Endothelial cell (in vitro differentiated cells): Measurements from ENCODE around the gene KCNK5. TPM values are rescaled to one million over a fixed set of nuclear protein-coding genes. Genes with fewer than 3 reads are reported as not detected.

Source experiments
- DNase-seq: peaks from one replicate; pipeline ENCODE4 v3.0.0; 2021; ENCODE audit warnings: low spot score
- H3K27ac Mint-ChIP-seq: one replicate; pipeline ENCODE4 v1.8.0; 2021; ENCODE audit warnings: mixed read lengths, inconsistent platforms; ENCODE audit not compliant: unreplicated experiment
- H3K27me3 Mint-ChIP-seq: one replicate; pipeline ENCODE4 v1.8.0; 2021; ENCODE audit warnings: mild to moderate bottlenecking, moderate library complexity, mixed read lengths, inconsistent platforms; ENCODE audit not compliant: unreplicated experiment
- H3K36me3 Mint-ChIP-seq: one replicate; pipeline ENCODE4 v1.8.0; 2021; ENCODE audit warnings: mild to moderate bottlenecking, low read depth, mixed read lengths, inconsistent platforms; ENCODE audit not compliant: unreplicated experiment
- H3K4me1 Mint-ChIP-seq: one replicate; pipeline ENCODE4 v1.8.0; 2021; ENCODE audit warnings: mild to moderate bottlenecking, mixed read lengths, inconsistent platforms; ENCODE audit not compliant: unreplicated experiment
- H3K4me3 Mint-ChIP-seq: one replicate; pipeline ENCODE4 v1.8.0; 2021; ENCODE audit warnings: mild to moderate bottlenecking, mixed read lengths, inconsistent platforms; ENCODE audit not compliant: unreplicated experiment
- H3K9me3 Mint-ChIP-seq: one replicate; pipeline ENCODE4 v1.8.0; 2021; ENCODE audit warnings: mixed read lengths, inconsistent platforms; ENCODE audit not compliant: unreplicated experiment
- total RNA-seq: library from RNA; stranded (reverse); fragmentation: NEBNext Ultra II Directional; extraction: Animal tissue kit (Norgen Biotek cat#: 25700); gene quantifications from one replicate; pipeline ENCODE4 v1.2.1, GENCODE V29; 2021; ENCODE audit not compliant: unreplicated experiment
- TF ChIP-seq, protein P1 (sequence below): fragments of 200-600 bp; sonication (generic); IDR thresholded peaks from one replicate; pipeline ENCODE4 v1.5.0; 2021; ENCODE audit warnings: antibody characterized with exemption; ENCODE audit not compliant: unreplicated experiment

The KCNK5 gene
- total RNA-seq, 1 donor from 2014 or later, result 9.8 TPM

DNA sequence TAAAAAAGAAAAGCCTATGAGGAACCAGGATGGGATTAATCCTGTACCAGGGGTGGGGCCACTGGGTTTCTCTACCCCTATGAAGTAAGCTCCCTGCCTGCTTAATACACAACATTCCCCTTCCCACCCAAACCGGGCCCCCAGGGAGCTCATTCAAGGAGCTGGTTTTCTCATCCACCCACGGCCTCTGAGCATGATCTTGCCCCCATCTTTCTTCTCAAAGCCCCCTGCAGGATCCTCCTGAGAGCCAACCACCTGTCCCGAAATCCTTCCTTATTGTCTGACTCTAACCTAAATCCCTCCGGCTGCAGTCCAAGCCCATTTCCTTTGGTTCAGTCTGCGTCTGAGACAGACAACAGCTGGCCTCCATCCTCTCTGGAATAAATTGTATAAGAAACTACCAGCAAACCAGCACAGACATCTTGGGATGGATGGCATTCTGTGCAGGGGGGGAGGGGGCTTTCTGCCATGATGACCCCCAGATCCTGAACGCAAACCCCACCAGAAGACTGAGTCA, 21.0 kb downstream of the KCNK5 start:
- Mint-ChIP-seq H3K36me3 (no peaks in the 10 kb centered on the region), H3K4me3 (no peak overlapping the region), H3K9me3 (no peaks in the 10 kb centered on the region), H3K27ac (peak overlapping the region; percentile 2), H3K27me3 (peaks cover 11% of the 10 kb centered on the region), H3K4me1 (peaks cover 45% of the 10 kb centered on the region)
- TF ChIP-seq, protein P1, sequence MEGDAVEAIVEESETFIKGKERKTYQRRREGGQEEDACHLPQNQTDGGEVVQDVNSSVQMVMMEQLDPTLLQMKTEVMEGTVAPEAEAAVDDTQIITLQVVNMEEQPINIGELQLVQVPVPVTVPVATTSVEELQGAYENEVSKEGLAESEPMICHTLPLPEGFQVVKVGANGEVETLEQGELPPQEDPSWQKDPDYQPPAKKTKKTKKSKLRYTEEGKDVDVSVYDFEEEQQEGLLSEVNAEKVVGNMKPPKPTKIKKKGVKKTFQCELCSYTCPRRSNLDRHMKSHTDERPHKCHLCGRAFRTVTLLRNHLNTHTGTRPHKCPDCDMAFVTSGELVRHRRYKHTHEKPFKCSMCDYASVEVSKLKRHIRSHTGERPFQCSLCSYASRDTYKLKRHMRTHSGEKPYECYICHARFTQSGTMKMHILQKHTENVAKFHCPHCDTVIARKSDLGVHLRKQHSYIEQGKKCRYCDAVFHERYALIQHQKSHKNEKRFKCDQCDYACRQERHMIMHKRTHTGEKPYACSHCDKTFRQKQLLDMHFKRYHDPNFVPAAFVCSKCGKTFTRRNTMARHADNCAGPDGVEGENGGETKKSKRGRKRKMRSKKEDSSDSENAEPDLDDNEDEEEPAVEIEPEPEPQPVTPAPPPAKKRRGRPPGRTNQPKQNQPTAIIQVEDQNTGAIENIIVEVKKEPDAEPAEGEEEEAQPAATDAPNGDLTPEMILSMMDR, result no peak
- DNase-seq, result no peak

DNA sequence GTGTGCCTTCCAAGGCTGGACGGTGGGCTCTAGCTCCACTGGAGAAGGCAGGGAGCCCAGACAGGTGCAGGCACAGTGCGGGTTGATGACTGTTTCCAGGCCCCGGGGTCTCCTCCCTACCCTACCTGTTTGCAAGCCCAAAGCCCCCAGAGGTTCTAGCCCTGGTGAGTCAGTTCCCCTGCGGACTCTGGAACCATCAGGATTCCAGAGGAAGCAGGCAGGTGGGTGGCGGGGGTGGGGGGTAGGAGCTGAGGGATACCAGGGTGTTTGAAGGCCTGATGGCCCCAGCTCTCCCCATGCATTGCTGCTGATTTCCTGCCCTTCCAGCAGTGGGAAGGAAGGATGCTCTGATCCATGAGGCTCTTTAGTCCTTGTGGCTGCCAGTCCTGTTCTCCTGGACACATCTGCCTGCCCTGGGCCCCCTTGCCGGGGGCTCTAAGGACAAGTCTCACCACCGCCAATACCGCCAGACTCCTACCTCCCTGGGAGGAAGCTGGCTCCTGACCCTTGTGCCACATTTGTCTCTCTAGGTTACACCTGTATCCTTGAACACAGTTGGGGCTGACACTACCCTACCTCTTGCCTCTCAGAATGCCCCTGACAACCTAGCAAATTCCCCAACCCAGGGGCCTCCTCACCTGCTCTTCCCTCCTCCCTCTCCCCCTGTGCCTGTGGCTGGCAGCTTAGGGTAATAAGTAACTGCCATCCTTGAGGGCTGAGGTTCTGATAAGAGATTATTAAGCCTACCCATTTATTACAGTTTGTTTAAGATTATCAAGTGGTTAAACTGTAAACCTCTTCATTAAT, 21.7 kb downstream of the KCNK5 start:
- TF ChIP-seq, protein P1, result no peak
- peaks cover 11% of the 10 kb centered on the region for H3K27me3 Mint-ChIP-seq
- H3K36me3 Mint-ChIP-seq, result no peaks in the 10 kb centered on the region
- no peak for DNase-seq
- H3K4me1 Mint-ChIP-seq, result peaks cover 47% of the 10 kb centered on the region
- H3K4me3 Mint-ChIP-seq, result no peak overlapping the region
- H3K27ac Mint-ChIP-seq, result no peak overlapping the region
- no peaks in the 10 kb centered on the region for H3K9me3 Mint-ChIP-seq

DNA sequence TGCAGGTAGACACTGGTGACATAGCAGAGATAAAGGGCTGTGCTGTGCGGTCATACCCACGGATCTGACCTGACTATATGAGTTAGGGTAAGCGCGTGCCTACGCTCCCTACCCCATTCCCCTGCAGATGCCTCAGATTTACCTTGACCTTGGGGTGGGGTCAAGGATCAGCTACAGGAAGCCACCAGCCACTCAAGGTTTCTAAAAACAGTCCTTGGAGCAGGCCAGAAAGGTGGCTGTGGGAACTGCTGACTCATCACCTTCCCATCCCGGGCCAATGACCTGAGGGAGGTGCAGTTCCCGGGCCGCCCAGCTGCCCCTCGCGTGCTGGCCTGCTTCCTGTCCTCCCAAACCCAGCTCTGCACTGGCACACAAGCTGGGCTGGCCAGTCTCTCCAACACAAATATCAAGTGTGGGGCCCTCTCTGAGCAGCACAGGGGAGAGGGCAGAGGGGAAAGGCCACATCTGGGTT, 23.0 kb downstream of the KCNK5 start:
- Mint-ChIP-seq H3K27me3 (peaks cover 13% of the 10 kb centered on the region), H3K27ac (no peak overlapping the region), H3K4me3 (no peak overlapping the region), H3K9me3 (no peaks in the 10 kb centered on the region), H3K36me3 (no peaks in the 10 kb centered on the region), H3K4me1 (peaks cover 53% of the 10 kb centered on the region)
- TF ChIP-seq, protein P1, result no peak
- DNase-seq, result no peak

DNA sequence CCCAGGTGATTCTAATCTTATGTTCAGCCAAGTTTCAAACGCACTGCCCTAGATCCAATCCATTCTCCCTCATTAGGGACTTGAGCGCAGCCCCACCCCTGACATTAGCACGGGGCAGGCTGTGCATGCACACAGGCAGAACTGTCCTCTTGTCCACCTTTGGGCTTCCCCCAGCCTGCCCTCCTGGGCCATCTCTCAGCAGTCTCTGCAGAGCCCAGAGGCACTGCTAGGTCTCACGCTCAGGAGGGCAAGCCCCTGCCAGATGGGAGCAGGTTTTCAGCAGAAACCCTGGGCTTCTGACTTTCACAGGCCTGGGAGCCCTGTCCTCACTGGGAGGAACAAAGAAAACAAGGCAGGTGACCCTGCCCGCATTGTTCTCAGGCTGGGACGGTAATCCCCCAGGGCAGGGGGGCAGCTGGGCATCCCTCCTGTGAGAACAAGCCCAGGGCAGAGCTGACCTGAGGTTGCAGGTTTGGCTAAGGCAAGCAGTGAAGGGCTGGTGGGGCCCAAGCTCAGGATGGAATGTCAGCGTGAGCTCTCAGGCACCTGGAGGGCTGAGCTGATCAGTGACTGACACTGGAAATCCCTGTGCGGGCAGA, 24.5 kb downstream of the KCNK5 start:
- no peak overlapping the region for H3K4me3 Mint-ChIP-seq
- no peak for DNase-seq
- no peaks in the 10 kb centered on the region for H3K36me3 Mint-ChIP-seq
- H3K27me3 Mint-ChIP-seq, result peaks cover 16% of the 10 kb centered on the region
- H3K27ac Mint-ChIP-seq, result no peak overlapping the region
- no peaks in the 10 kb centered on the region for H3K9me3 Mint-ChIP-seq
- TF ChIP-seq, protein P1, result no peak
- peaks cover 57% of the 10 kb centered on the region for H3K4me1 Mint-ChIP-seq

DNA sequence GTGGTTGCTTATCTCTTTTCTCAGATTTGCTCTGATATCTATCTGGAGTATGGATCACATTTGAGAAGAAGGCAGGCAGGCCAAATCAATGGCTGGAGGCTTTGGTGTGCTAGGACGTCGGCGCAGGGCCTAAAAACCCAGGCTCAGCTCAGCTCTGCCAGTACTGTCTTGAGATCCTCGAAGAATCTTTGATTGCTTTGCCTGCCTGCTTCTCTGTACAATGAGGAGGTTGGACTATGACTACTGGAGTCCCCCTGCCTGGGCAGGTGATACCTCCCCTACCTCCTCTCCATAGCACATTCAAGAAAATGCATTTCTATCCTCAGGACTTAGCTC, 25.1 kb downstream of the KCNK5 start:
- TF ChIP-seq, protein P1, result no peak
- Mint-ChIP-seq H3K36me3 (no peaks in the 10 kb centered on the region), H3K4me3 (no peak overlapping the region), H3K9me3 (no peaks in the 10 kb centered on the region), H3K4me1 (peaks cover 52% of the 10 kb centered on the region), H3K27ac (no peak overlapping the region), H3K27me3 (peaks cover 17% of the 10 kb centered on the region)
- DNase-seq, result no peak
